NCI-H2227 (cell line): ENCODE data around the gene HECTD3.
"Not testable (repeated sequence)": the region's sequence is repeated elsewhere in the genome, so short reads cannot be mapped to it uniquely, and the experiment has no call there.

Source experiments
- DNase-seq: peaks from one replicate; lab custom pipeline; 2025; ENCODE audit not compliant: unreplicated experiment; lab: John Stamatoyannopoulos, UW

The HECTD3 gene

GRCh38 chr1:44994309-44994898 is 16.7 kb downstream of the HECTD3 start:
- no peak for DNase-seq

DNA sequence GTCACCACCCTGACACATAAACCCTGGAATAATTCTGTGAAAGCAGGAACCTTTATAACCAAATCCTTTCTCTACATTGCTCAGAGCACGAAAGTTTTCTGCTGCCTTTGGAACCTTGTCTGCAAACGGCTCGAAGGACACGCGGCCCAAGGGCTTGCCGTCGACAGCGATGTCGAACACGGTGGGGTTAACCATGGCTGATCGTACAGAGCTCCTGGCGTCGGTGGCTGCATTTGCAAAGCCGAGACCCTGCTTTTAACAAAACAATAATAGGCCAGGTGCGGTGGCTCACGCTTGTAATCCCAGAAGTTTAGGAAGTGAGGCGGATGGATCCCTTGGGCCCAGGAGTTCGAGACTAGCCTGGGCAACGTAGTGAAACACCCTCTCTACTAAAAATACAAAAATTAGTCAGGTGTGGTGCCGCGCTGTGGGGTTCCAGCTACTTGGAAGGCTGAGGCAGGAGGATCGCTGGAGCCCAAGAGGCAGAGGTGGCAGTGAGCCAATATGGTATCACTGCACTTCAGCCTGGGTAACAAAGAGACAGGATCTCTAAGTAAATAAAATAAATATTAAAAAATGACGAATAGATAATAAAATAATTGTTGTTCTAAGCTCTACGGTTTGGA is 22.5 kb downstream of the HECTD3 start:
- no peak for DNase-seq

DNA sequence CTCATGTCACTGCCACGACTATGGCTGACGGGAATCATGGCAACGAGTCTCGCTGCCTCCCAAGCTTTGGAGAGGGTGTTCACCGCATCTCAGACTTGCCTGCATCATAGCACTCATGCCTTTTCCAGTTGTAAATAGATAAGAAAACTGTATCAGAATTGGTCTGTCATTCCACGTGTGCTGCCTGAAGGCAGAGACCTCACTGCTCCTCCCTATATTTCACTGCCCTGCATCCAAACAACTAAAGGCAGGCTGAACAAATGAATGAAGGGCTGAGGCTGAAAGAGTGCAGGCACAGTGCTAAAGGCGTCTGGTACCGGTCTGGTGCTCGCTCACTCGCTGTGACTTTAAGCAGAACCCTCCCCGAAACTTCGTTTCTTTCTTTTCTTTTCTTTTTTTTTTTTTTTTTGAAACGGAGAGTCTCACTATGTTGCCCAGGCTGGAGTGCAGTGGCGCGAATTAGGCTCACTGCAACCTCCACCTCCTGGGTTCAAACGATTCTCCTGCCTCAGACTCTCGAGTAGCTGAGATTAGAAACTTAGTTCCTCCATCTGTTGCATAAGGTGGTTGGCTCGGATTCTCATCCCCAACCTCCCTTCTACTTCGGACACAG is 25.3 kb downstream of the HECTD3 start:
- DNase-seq: no peak

GRCh38 chr1:44977372-44977771 is 33.8 kb downstream of the HECTD3 start:
- not testable (repeated sequence) for DNase-seq

- DNase-seq: no peak
Measured at GRCh38 chr1:44976252-44976651, 34.9 kb downstream of the HECTD3 start.

DNA sequence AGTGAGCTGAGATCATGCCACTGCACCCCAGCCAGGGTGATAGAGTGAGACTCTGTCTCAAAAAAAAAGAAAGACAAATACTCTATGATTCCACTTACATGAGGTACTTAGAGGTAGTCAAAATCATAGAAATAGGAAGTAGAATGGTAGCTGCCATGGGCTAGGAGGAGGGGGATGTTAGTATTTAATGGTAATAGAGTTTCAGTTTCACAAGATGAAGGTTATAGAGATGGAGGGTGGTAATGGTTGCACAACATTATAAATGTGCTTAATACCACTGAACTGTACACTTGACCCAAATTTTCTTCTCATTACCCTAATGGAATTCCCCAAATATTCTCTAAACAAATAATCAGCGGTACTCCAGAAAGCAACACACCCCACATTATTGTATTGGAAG is 37.5 kb downstream of the HECTD3 start:
- DNase-seq: no peak

GRCh38 chr1:44970317-44970716 is 40.8 kb downstream of the HECTD3 start:
- no peak for DNase-seq

- no peak for DNase-seq
Measured at GRCh38 chr1:44964396-44964795, 46.7 kb downstream of the HECTD3 start.

- DNase-seq: no peak
Measured at GRCh38 chr1:44962729-44963128, 48.4 kb downstream of the HECTD3 start.

GRCh38 chr1:44962022-44962421 is 49.1 kb downstream of the HECTD3 start:
- not testable (repeated sequence) for DNase-seq

DNA sequence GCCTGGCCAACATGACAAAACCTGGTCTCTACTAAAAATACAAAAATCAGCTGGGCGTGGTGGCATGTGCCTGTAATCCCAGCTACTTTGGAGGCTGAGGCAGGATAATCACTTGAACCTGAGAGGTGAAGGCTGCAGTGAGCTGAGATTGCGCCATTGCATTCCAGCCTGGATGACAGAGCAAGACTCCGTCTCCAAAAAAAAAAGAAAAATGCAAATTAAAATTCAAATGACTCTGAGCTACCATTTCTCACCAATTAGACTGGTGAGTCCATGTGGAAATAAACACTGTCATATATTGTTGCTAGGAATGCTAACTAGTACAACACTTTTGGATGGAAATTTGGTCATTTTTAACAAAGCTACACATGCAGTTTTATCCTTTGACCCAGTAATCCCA is 53.6 kb downstream of the HECTD3 start:
- not testable (repeated sequence) for DNase-seq

- DNase-seq: not testable (repeated sequence)
Measured at GRCh38 chr1:44956077-44956476, 55.0 kb downstream of the HECTD3 start.
